Measurements from ENCODE around the gene SRBD1. TPM values are rescaled to one million over a fixed set of nuclear protein-coding genes. Genes with fewer than 3 reads are reported as not detected.

SRBD1 gene
- total RNA-seq, 1 experiment from 2014 or later, result 14.4 TPM

DNA sequence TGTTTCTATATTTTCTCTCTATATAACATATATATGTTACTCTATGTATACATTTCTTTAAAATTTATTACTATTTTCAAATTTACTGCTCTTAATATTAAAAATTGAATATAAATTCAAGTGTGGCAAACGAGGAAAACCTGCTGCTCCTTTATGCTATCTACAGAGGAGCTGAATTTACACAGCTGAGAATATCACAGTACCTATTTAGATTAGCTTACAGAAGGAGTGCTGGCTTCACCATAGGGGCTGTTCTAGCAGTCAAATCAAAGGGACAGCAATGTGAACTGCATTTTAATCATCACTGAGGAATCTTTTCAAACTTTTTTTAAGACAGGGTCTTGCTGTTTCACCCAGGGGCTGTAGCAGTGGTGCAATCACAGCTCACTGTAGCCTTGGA lies 213.8 kb downstream of the SRBD1 start:
- Mint-ChIP-seq H3K9me3 (ENCODE audit: low read depth, unreplicated experiment) (no peaks in the 10 kb centered on the region), H3K27ac (ENCODE audit: unreplicated experiment) (no peak overlapping the region), H3K4me3 (ENCODE audit: low read depth, unreplicated experiment) (no peak overlapping the region), H3K36me3 (ENCODE audit: insufficient read depth, unreplicated experiment) (no peaks in the 10 kb centered on the region), H3K27me3 (ENCODE audit: unreplicated experiment) (no peaks in the 10 kb centered on the region), H3K4me1 (ENCODE audit: low read depth, unreplicated experiment) (no peaks in the 10 kb centered on the region)
- intact Hi-C loops (cut with micrococcal nuclease; ENCODE audit: unreplicated experiment), result no loop called here
- TF ChIP-seq, protein P1, sequence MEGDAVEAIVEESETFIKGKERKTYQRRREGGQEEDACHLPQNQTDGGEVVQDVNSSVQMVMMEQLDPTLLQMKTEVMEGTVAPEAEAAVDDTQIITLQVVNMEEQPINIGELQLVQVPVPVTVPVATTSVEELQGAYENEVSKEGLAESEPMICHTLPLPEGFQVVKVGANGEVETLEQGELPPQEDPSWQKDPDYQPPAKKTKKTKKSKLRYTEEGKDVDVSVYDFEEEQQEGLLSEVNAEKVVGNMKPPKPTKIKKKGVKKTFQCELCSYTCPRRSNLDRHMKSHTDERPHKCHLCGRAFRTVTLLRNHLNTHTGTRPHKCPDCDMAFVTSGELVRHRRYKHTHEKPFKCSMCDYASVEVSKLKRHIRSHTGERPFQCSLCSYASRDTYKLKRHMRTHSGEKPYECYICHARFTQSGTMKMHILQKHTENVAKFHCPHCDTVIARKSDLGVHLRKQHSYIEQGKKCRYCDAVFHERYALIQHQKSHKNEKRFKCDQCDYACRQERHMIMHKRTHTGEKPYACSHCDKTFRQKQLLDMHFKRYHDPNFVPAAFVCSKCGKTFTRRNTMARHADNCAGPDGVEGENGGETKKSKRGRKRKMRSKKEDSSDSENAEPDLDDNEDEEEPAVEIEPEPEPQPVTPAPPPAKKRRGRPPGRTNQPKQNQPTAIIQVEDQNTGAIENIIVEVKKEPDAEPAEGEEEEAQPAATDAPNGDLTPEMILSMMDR (IDR thresholded peaks at IDR 0.05; ENCODE audit: unreplicated experiment), result no peak
- CTCF ChIA-PET, result no interaction called here
- DNase-seq, result no peak
- BruUV-seq (replicated peaks), result no TSS peak

DNA sequence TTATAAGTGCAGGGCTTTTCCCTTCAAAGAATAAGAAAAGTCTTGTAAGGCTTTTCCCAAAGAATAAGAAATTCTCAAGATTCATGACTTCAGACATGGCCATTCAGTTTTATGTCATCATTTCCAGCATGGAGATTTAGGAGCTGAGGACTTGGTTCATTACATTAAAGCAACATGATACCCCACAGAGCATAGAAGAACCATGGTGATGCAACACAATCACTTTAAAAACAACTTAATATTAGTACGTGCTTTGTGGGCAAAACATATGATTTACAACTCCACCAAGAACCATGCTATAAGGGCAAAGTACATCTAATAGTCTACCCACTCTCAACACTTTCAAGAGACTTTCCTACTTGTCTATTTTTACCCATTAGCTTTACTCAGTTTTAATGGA lies 214.4 kb downstream of the SRBD1 start:
- Mint-ChIP-seq H3K36me3 (ENCODE audit: insufficient read depth, unreplicated experiment) (no peaks in the 10 kb centered on the region), H3K27ac (ENCODE audit: unreplicated experiment) (no peak overlapping the region)

DNA sequence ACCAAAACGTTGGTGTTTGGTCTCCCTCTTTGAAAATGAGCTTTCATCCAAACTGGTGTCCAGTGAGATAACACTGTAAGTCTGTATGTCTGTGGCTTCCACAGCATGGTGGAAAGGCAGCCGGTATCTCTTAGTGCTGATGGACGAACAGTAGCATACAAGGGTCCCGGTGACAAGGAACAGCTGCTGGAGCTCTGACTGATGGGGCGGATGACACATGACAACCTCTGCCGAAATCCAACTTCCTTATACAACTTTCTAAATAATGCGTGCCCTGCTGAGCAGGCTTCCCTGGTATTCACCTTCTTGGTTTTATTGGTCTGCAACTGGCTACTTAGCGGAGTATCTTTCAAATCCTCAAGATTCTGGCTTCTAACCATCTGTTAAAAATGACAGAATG lies 216.2 kb downstream of the SRBD1 start:
- intact Hi-C loops (cut with micrococcal nuclease; ENCODE audit: unreplicated experiment), result no loop called here
- BruUV-seq (replicated peaks), result no TSS peak
- H3K9me3 Mint-ChIP-seq (ENCODE audit: low read depth, unreplicated experiment), result no peaks in the 10 kb centered on the region
- no peaks in the 10 kb centered on the region for H3K27me3 Mint-ChIP-seq (ENCODE audit: unreplicated experiment)
- CTCF ChIA-PET, result no interaction called here
- H3K36me3 Mint-ChIP-seq (ENCODE audit: insufficient read depth, unreplicated experiment), result no peaks in the 10 kb centered on the region
- H3K4me1 Mint-ChIP-seq (ENCODE audit: low read depth, unreplicated experiment), result no peaks in the 10 kb centered on the region
- TF ChIP-seq, protein P1 (IDR thresholded peaks at IDR 0.05; ENCODE audit: unreplicated experiment), result no peak
- no peak for DNase-seq
- H3K27ac Mint-ChIP-seq (ENCODE audit: unreplicated experiment), result no peak overlapping the region
- no peak overlapping the region for H3K4me3 Mint-ChIP-seq (ENCODE audit: low read depth, unreplicated experiment)

More for the DNA sequence above, 214.4 kb downstream of the SRBD1 start:
- CTCF ChIA-PET, result interaction anchor here (0.6 kb wide), 1 partner anchor 48 kb away, joined by 7 read pairs; no protein-coding TSS in a partner anchor
- Mint-ChIP-seq H3K27me3 (ENCODE audit: unreplicated experiment) (no peaks in the 10 kb centered on the region), H3K9me3 (ENCODE audit: low read depth, unreplicated experiment) (no peaks in the 10 kb centered on the region), H3K4me1 (ENCODE audit: low read depth, unreplicated experiment) (no peaks in the 10 kb centered on the region), H3K4me3 (ENCODE audit: low read depth, unreplicated experiment) (no peak overlapping the region)
- DNase-seq, result no peak
- BruUV-seq (replicated peaks), result no TSS peak
- TF ChIP-seq, protein P1 (IDR thresholded peaks at IDR 0.05; ENCODE audit: unreplicated experiment), result no peak
- intact Hi-C loops (cut with micrococcal nuclease; ENCODE audit: unreplicated experiment), result no loop called here

DNA sequence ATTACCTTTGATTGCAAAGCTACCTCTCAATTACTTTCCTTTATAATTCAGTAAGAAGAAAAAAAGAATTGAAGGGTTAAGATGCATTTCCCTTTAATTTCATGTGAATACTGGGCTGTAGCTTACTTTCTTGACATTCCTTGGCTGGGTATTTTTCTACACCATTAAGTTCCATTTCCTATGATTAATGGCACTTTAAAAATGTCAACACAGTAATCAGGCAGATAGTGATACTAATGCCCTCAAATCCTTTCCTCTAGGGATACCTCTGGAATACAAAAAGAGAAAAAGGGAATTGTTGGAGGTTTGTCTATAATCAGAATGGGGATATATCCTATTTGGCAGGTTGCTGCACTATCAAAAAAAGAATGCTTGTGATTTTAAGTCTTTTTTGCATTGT lies 216.9 kb downstream of the SRBD1 start:
- Mint-ChIP-seq H3K4me3 (ENCODE audit: low read depth, unreplicated experiment) (no peak overlapping the region), H3K27ac (ENCODE audit: unreplicated experiment) (no peak overlapping the region), H3K9me3 (ENCODE audit: low read depth, unreplicated experiment) (no peaks in the 10 kb centered on the region), H3K36me3 (ENCODE audit: insufficient read depth, unreplicated experiment) (no peaks in the 10 kb centered on the region), H3K27me3 (ENCODE audit: unreplicated experiment) (no peaks in the 10 kb centered on the region), H3K4me1 (ENCODE audit: low read depth, unreplicated experiment) (no peaks in the 10 kb centered on the region)
- CTCF ChIA-PET, result no interaction called here
- BruUV-seq (replicated peaks), result no TSS peak
- no peak for DNase-seq
- intact Hi-C loops (cut with micrococcal nuclease; ENCODE audit: unreplicated experiment), result no loop called here
- TF ChIP-seq, protein P1 (IDR thresholded peaks at IDR 0.05; ENCODE audit: unreplicated experiment), result no peak
